ENCODE results near the gene LORICRIN.

LORICRIN gene

DNA sequence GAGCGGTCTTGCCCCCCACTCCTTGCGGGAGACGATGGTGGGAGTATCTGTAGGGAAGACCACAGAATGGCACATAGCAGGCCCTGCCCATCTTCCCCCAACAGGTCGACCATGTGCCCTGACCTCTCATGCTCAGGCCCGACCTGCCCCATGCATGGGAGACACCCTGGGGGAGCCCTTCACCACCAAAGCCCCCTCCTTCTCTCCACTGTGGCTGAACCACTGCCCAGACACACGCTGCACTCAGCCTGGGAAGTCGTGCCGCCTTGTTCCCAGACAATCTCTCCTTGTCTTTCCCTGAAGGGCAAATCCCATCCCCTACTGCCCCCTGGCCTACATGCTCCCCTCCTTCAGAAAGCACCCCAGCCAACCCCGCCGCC lies 47.7 kb downstream of the LORICRIN start:
- DNase-seq = no peak

DNA sequence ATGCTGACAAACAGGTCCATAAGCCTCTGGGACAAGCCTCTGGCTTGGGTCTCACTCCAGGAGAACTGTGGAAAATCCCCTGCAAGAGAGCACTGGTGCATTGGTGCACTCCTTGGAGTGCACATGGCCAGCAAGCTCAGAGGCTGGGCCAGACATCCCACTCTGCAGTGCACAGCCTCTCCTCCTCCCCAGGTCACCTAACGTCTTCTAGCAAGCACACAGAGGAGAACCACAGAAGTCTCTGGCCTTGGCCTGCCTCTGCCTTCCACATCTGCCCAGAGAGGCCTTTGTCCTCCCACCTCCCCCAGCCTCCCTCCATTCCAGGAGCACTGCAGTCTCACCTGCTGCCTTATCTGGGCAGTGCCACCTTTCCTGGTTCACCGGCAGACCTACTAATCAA lies 49.1 kb downstream of the LORICRIN start:
- DNase-seq = no peak

DNA sequence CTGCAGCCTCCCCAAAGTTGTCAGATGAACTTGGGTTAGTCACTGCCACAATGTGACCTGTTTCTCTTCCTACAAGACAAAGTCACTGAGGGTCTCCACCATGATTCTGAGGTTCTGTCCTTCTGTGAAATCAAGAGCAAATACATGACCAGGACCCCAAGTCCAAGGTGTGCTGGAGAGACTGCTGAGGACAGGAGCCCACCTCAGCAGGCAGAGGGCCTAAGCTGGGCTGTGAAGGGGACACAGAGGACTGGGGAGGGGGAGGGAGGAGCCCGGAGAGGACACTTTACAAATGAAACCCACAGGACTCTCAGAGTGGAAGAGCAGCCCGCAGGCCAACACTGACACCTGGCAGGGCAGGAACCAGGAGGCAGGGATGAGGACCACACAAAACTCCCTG lies 50.0 kb downstream of the LORICRIN start:
- DNase-seq = no peak

DNA sequence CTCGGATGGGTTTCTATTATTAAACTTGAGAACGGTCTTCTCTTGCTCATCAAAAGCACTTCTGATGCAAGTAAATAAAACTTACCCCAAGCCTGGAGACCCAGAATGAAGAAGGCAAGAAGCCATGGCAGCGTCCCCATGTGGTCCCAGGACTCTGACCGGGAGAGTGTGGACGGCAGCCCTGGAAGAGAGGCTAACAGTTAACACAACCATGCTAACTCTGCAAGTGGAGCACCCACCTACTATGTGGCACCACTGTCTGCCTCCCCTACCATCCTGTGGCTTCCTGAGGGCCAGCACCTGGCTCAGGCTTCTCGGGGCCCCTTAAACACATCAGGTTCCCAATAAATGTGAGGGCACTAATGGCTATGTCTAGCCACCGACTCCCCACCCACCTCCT lies 51.0 kb downstream of the LORICRIN start:
- DNase-seq = no peak
